ENCODE data around the gene NTNG1. TPM values are rescaled to one million over a fixed set of nuclear protein-coding genes. Genes with fewer than 3 reads are reported as not detected.

The NTNG1 gene
- total and polyA plus RNA-seq, 5 experiments from 2014 or later: not detected

DNA sequence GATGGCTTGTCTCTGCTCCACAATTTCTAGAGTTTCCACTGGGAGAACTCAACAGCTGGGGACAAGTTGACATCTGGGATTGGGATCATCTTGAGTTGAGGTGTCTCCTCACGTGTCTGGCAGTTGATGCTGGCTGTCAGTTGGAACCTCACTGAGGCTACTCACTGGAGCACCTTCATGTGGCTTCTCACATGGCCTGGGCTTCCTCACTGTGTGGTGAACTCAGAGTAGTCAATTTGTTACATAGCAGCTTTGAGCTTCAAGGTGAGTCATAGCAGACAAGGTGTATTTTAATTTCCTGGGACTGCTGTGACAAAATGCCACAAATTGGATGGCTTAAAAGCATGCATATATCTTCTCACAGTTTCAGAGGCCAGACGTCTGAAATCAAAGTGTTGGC is 44.0 kb downstream of the NTNG1 start:
- POLR2A ChIA-PET: no interaction called here
- Mint-ChIP-seq H3K27ac (no peak overlapping the region), H3K4me3 (no peak overlapping the region), H3K27me3 (peaks cover 4 to 12% (median 7%) of the 10 kb centered on the region in 5 donors), H3K36me3 (peaks cover 0 to 1% (median 0%) of the 10 kb centered on the region in 3 donors), H3K4me1 (no peaks in the 10 kb centered on the region), H3K9me3 (peaks cover 0 to 2% (median 0%) of the 10 kb centered on the region in 9 donors)
- ATAC-seq (no peak), DNase-seq (no peak)

DNA sequence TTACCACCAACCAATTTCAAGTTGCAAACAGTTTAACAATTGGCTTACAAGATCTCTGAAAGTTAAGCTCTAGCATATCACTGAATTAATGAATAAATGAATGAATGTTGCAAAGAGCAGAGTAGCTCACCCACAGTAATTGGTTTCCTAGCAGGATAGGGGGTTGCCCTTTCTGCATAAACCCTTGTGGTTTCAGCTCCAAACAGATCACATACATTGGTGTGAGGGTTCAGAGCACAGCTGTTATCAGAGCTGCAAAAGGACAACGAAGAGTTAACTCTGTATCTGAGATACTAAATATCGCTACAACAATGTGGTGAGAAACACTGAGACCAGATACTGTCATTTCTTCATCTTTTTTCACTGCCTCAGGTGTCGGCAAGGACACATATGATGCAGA is 46.6 kb downstream of the NTNG1 start:
- no peaks in the 10 kb centered on the region for H3K4me1 Mint-ChIP-seq
- DNase-seq (no peak), ATAC-seq (no peak)
- peaks cover 0 to 4% (median 0%) of the 10 kb centered on the region in 3 donors for H3K36me3 Mint-ChIP-seq
- POLR2A ChIA-PET: no interaction called here
- peak overlapping the region in 1 of 10 donors; percentile 15 for H3K27ac Mint-ChIP-seq
- H3K27me3 Mint-ChIP-seq: peaks cover 4 to 12% (median 5%) of the 10 kb centered on the region in 5 donors
- H3K9me3 Mint-ChIP-seq: peaks cover 0 to 4% (median 0%) of the 10 kb centered on the region in 9 donors
- H3K4me3 Mint-ChIP-seq: no peak overlapping the region

DNA sequence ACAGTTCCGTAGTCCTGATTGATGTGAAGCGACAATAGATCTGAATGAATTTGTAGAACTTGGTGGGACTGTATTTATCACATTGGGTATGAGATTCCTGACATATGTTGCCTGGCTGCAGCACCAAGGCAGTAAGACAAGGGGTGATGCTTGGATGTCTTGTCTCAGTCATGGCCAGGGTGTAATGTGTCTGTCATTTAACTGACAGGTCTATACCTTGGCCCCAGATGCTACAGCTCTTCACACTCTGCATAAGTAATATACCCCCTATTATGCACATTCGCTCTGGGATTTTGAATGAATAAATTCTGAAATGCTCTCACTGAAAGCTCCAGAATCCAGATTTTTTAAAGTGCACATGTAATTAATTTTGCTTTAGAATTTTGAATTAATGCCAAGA is 47.3 kb downstream of the NTNG1 start:
- ATAC-seq (no peak), DNase-seq (no peak)
- POLR2A ChIA-PET: no interaction called here
- Mint-ChIP-seq H3K9me3 (peaks cover 0 to 4% (median 0%) of the 10 kb centered on the region in 9 donors), H3K4me1 (no peaks in the 10 kb centered on the region), H3K27ac (no peak overlapping the region), H3K27me3 (peaks cover 3 to 9% (median 5%) of the 10 kb centered on the region in 5 donors), H3K4me3 (no peak overlapping the region), H3K36me3 (peaks cover 0 to 4% (median 0%) of the 10 kb centered on the region in 3 donors)

DNA sequence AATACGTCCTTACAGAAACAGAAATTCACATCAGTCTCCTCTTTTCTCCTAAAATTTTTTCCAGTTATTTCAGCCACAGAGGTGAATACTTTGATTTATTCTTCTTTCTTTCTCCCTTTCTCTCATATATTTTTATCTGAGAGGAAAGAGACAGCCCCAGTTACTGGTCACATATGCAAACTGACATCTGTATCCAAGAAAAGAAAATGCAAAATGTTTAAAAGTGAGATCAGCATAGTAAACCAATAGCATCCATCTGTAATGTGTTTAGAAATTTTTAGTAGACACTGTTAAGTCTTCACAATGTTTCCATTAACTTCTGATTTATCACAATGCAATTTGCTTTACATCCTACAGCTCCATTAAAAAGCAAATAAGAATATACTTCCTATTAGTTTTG is 53.5 kb downstream of the NTNG1 start:
- Mint-ChIP-seq H3K36me3 (peaks cover 0 to 4% (median 0%) of the 10 kb centered on the region in 3 donors), H3K27me3 (peaks cover 0 to 11% (median 0%) of the 10 kb centered on the region in 5 donors), H3K4me3 (no peak overlapping the region), H3K27ac (no peak overlapping the region), H3K9me3 (peaks cover 0 to 4% (median 0%) of the 10 kb centered on the region in 9 donors), H3K4me1 (no peaks in the 10 kb centered on the region)
- POLR2A ChIA-PET: no interaction called here
- no peak for DNase-seq
- no peak for ATAC-seq

DNA sequence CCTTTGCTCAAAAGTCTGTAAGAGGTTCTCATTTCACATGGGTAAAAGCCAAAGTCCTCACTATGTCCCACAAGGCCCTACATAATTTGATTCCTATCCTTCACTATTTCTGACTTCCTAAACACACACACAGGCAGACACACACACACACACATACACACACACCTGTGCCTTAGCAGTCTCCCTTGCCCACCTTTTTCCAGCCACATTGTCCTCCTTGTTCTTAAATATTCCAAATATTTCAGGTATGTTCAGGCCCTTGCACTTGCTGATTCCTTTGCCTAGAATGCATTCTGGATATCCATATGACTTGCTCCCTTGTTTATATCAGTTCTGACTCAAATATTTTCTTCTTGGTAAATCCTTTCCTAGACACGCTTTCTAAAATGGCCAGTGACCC is 54.6 kb downstream of the NTNG1 start:
- Mint-ChIP-seq H3K27ac (no peak overlapping the region), H3K9me3 (peaks cover 0 to 2% (median 0%) of the 10 kb centered on the region in 9 donors), H3K4me1 (no peaks in the 10 kb centered on the region), H3K4me3 (no peak overlapping the region), H3K36me3 (no peaks in the 10 kb centered on the region), H3K27me3 (peaks cover 0 to 11% (median 0%) of the 10 kb centered on the region in 5 donors)
- POLR2A ChIA-PET: no interaction called here
- DNase-seq: no peak
- ATAC-seq: no peak

DNA sequence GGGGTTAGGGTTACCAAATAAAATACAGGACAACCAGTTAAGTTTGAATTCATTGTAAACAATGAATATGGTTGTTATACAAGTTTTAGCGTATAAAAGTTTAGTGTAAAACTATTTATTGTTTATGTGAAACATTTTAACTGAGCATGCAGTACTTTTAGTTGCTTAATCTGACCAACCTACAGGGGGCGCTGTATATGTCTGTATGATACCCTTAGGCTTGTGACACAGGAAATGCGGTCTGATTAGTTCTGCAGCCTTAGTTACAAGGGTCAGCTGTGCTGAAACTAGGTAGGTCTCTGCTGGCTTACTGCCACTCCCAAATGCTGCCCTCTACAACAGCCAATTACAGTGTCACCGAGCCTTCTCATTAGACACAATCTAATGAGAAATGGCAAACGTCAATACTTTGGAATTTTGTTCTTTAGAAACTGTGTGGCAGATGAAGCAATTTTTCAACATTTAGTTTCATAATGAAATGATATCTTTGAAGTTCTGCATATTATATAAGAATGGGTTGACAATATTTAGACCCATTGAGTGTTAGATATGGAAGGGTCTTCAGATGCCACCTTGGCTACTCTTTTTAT is 56.2 kb downstream of the NTNG1 start:
- H3K9me3 Mint-ChIP-seq: peaks cover 0 to 14% (median 5%) of the 10 kb centered on the region in 9 donors
- DNase-seq (no peak), ATAC-seq (no peak)
- H3K27ac Mint-ChIP-seq: no peak overlapping the region
- no peaks in the 10 kb centered on the region for H3K4me1 Mint-ChIP-seq
- no peak overlapping the region for H3K4me3 Mint-ChIP-seq
- H3K36me3 Mint-ChIP-seq: peaks cover 0 to 5% (median 0%) of the 10 kb centered on the region in 3 donors
- POLR2A ChIA-PET: no interaction called here
- H3K27me3 Mint-ChIP-seq: peaks cover 0 to 12% (median 5%) of the 10 kb centered on the region in 5 donors

DNA sequence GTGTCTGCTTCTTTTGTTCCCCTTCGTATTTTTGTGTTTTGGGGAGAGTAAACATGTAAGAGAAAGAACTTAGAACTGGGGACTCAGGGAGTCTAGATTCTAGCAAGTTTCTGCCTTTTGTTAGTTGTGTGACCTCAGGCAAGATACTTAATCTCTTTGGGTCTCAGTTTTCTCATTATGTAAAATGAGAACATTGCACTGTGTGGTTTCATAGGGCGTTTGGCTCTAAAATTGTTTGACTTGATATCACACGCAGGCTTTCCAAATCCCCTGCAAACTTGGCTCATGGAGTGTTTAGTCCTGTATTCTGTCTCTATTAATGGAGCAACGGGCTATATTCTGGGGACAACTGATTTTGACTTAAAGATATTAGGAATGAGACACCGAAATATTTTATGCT is 57.7 kb downstream of the NTNG1 start:
- Mint-ChIP-seq H3K4me3 (no peak overlapping the region), H3K36me3 (peaks cover 0 to 5% (median 0%) of the 10 kb centered on the region in 3 donors), H3K9me3 (peaks cover 0 to 17% (median 7%) of the 10 kb centered on the region in 9 donors), H3K27me3 (peaks cover 0 to 12% (median 5%) of the 10 kb centered on the region in 5 donors), H3K27ac (no peak overlapping the region), H3K4me1 (no peaks in the 10 kb centered on the region)
- POLR2A ChIA-PET: no interaction called here
- no peak for DNase-seq
- ATAC-seq: no peak

DNA sequence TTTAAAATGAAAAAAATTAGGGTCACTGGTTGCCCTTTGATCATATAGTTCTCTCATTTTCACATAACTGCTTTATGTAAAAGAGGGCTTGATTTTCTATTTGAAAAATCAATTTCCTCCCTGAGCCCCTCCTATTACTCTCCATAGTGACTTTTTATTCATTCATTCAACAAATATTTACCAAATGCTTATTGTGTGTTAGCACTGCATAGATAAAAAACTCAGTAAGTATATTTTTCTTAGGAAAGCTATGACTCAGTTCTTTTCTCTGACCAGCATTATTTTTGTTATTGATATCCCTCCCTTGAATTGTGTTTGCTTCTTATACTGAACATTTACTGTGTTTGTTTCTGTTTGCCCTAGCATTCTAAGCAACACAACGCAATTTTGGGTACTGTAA is 59.8 kb downstream of the NTNG1 start:
- H3K9me3 Mint-ChIP-seq: peaks cover 0 to 17% (median 7%) of the 10 kb centered on the region in 9 donors
- H3K4me3 Mint-ChIP-seq: no peak overlapping the region
- H3K36me3 Mint-ChIP-seq: peaks cover 0 to 5% (median 0%) of the 10 kb centered on the region in 3 donors
- H3K4me1 Mint-ChIP-seq: no peaks in the 10 kb centered on the region
- DNase-seq (no peak), ATAC-seq (no peak)
- H3K27me3 Mint-ChIP-seq: peaks cover 0 to 12% (median 5%) of the 10 kb centered on the region in 5 donors
- no peak overlapping the region for H3K27ac Mint-ChIP-seq
- POLR2A ChIA-PET: no interaction called here

DNA sequence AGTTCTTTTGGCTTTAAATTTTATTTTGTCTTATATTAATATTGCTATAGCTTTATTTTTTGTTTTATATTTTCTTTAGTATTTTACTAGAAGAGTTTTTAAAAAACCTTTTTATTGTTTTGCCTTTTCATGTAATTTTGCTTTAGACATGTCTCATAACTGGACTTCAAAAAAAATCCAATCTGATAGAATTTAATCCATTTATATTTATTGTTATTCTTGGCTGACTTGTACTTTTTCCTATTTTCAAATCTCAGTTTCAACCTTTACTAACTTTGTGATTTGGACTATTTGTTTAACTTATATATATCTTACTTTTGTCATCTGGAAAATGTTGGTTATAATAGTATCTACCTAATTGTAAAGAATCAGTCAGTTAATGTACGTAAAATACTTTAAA is 61.2 kb downstream of the NTNG1 start:
- POLR2A ChIA-PET: no interaction called here
- no peaks in the 10 kb centered on the region for H3K4me1 Mint-ChIP-seq
- no peak overlapping the region for H3K4me3 Mint-ChIP-seq
- DNase-seq: no peak
- peaks cover 0 to 17% (median 7%) of the 10 kb centered on the region in 9 donors for H3K9me3 Mint-ChIP-seq
- peaks cover 0 to 5% (median 0%) of the 10 kb centered on the region in 3 donors for H3K36me3 Mint-ChIP-seq
- peaks cover 0 to 9% (median 3%) of the 10 kb centered on the region in 5 donors for H3K27me3 Mint-ChIP-seq
- no peak for ATAC-seq
- no peak overlapping the region for H3K27ac Mint-ChIP-seq

DNA sequence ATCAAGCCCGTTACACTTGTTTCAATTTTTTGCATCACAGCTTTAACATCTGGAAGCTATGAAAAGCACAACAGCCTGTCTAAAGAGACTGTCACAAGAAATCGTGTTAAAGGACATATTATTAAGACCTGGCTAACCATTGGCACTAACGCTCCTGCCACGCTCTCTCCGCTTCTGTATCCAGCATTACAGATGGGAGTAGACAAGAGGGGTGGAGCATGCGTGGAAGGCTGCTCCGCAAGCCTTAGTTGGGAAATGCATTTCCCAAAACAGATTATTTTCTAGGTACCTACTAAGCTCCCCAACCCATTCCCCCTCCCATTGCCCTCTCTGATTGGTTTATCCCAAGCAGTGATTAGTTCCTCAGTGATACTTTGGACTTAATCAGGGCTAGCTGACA is 72.4 kb downstream of the NTNG1 start:
- Mint-ChIP-seq H3K4me1 (no peaks in the 10 kb centered on the region), H3K36me3 (peaks cover 0 to 6% (median 0%) of the 10 kb centered on the region in 3 donors), H3K27ac (no peak overlapping the region), H3K27me3 (peaks cover 0 to 20% (median 1%) of the 10 kb centered on the region in 5 donors), H3K9me3 (peaks cover 3 to 12% (median 10%) of the 10 kb centered on the region in 9 donors), H3K4me3 (no peak overlapping the region)
- no peak for DNase-seq
- ATAC-seq: no peak
- POLR2A ChIA-PET: no interaction called here

DNA sequence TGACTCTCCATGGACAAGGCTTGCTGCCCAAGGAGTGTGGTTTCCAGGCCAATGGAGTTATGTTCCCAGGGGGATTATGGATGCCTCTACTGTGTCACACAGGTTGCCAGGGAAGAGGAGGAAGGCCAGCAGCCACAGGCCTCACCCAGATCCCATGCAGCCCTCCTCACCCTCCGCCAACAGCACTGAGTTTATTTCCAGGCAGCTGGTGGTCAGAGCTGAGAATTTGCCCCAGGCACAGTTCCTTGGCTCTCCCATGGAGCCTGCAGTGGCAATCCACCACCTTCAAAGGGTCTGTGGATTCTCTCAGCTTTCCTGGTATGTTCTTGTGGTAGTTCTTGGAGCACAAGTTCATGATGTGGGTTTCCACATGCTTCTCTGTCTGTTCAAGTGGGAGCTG is 79.2 kb downstream of the NTNG1 start:
- POLR2A ChIA-PET: no interaction called here
- ATAC-seq (no peak), DNase-seq (no peak)
- peaks cover 10 to 27% (median 17%) of the 10 kb centered on the region in 9 donors for H3K9me3 Mint-ChIP-seq
- no peak overlapping the region for H3K27ac Mint-ChIP-seq
- peaks cover 0 to 15% (median 0%) of the 10 kb centered on the region in 3 donors for H3K36me3 Mint-ChIP-seq
- H3K27me3 Mint-ChIP-seq: peaks cover 0 to 11% (median 4%) of the 10 kb centered on the region in 5 donors
- no peak overlapping the region for H3K4me3 Mint-ChIP-seq
- H3K4me1 Mint-ChIP-seq: no peaks in the 10 kb centered on the region

DNA sequence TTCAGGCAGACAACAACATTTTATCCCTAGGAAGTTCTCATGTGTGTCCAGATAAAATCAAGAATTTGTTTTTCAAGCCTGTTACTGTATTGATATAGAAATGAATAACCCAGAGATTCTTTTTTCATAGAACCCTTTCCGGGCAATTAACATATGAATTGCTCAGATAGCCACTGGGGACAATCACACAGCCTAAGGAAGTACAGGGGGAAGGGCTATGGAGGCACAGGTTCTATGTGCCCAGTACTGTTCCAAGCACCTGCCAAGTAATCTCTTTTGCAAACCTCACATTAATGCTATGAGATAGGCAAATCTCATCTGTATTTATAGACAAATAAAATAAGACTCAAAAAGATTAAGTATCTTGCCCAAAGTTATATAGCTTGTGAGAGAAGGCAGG is 84.9 kb downstream of the NTNG1 start:
- Mint-ChIP-seq H3K36me3 (no peaks in the 10 kb centered on the region), H3K27me3 (peaks cover 0 to 8% (median 0%) of the 10 kb centered on the region in 5 donors), H3K27ac (no peak overlapping the region), H3K4me3 (no peak overlapping the region), H3K4me1 (no peaks in the 10 kb centered on the region), H3K9me3 (no peaks in the 10 kb centered on the region)
- no peak for DNase-seq
- ATAC-seq: no peak
- POLR2A ChIA-PET: no interaction called here

DNA sequence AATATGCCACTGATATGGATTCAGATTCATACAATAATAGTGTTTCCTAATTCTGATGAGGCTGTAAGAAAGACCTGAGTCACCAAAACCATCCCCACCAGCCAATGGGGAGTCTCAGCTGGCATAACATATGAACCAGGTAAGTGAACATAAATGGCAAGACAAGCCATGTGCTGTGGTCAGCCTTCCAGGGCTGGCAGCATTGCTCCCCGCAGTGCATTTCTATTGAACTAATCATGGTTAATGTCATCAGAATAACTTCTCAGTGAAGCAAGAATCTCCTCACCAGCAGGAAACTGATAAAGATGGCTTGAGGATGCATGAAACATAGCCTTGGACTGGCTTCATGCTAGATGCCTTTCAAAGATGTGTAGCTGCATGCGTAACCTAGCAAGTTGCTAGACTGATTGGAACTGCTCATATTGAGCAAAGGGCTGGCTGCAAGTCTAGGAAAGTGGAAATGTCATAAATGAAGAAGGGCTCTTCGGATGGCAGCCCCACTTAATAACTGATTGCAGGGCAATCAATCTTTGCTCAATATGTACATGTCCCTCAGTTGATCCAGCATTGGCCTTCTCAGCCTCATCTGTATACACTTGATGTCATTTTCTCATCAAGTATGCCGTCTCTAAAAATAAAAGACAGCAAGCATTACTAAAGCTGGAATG is 88.0 kb downstream of the NTNG1 start:
- ATAC-seq (no peak), DNase-seq (no peak)
- Mint-ChIP-seq H3K9me3 (no peaks in the 10 kb centered on the region), H3K36me3 (no peaks in the 10 kb centered on the region), H3K4me3 (no peak overlapping the region), H3K4me1 (no peaks in the 10 kb centered on the region), H3K27ac (no peak overlapping the region), H3K27me3 (peaks cover 0 to 8% (median 0%) of the 10 kb centered on the region in 5 donors)
- POLR2A ChIA-PET: no interaction called here

All from naive thymus-derived CD8-positive, alpha-beta T cell (primary cell).